Activated T-cell treated with anti-CD3 and anti-CD28 coated beads, Interleukin-2, amount 50 U/mL, for 24 hours (primary cell): ENCODE results near the gene NPAS2.
A peak's percentile ranks its signal among the peaks of the same experiment; 100 is the strongest.

Experiments used
- DNase-seq: peaks from one replicate; pipeline ENCODE4 v3.0.0-alpha.2; 2020
- H3K27ac Mint-ChIP-seq: 2 replicates; pipeline ENCODE4 v1.8.0; 2020; ENCODE audit warnings: mild to moderate bottlenecking, mixed read lengths
- H3K27me3 Mint-ChIP-seq: 2 replicates; pipeline ENCODE4 v1.8.0; 2020; ENCODE audit warnings: mixed read lengths
- H3K36me3 Mint-ChIP-seq: 2 replicates; pipeline ENCODE4 v1.8.0; 2020; ENCODE audit warnings: low read depth, mixed read lengths
- H3K4me1 Mint-ChIP-seq: 2 replicates; pipeline ENCODE4 v1.8.0; 2020; ENCODE audit warnings: low read depth, mixed read lengths
- H3K4me3 Mint-ChIP-seq: 2 replicates; pipeline ENCODE4 v1.8.0; 2020; ENCODE audit warnings: mild to moderate bottlenecking, moderate library complexity, mixed read lengths
- H3K9me3 Mint-ChIP-seq: 2 replicates; pipeline ENCODE4 v1.8.0; 2020; ENCODE audit warnings: mixed read lengths

The NPAS2 gene

GRCh38 chr2:100886085-100886484 lies 66.1 kb downstream of the NPAS2 start:
- Mint-ChIP-seq H3K4me3 (no peak overlapping the region), H3K4me1 (peaks cover 21% of the 10 kb centered on the region), H3K36me3 (no peaks in the 10 kb centered on the region), H3K27ac (no peak overlapping the region), H3K27me3 (no peaks in the 10 kb centered on the region), H3K9me3 (no peaks in the 10 kb centered on the region)
- no peak for DNase-seq

GRCh38 chr2:100887039-100887578 lies 67.2 kb downstream of the NPAS2 start:
- no peak overlapping the region for H3K4me3 Mint-ChIP-seq
- no peaks in the 10 kb centered on the region for H3K9me3 Mint-ChIP-seq
- DNase-seq = no peak
- H3K27ac Mint-ChIP-seq = no peak overlapping the region
- no peaks in the 10 kb centered on the region for H3K27me3 Mint-ChIP-seq
- H3K4me1 Mint-ChIP-seq = peaks cover 18% of the 10 kb centered on the region
- no peaks in the 10 kb centered on the region for H3K36me3 Mint-ChIP-seq

- no peaks in the 10 kb centered on the region for H3K36me3 Mint-ChIP-seq
- H3K9me3 Mint-ChIP-seq = no peaks in the 10 kb centered on the region
- H3K4me3 Mint-ChIP-seq = no peak overlapping the region
- no peaks in the 10 kb centered on the region for H3K27me3 Mint-ChIP-seq
- no peak overlapping the region for H3K27ac Mint-ChIP-seq
- peaks cover 14% of the 10 kb centered on the region for H3K4me1 Mint-ChIP-seq
- DNase-seq = no peak
These were observed 68.0 kb downstream of the NPAS2 start for GRCh38 chr2:100887713-100888495.

GRCh38 chr2:100888601-100889000 lies 68.7 kb downstream of the NPAS2 start:
- no peak overlapping the region for H3K4me3 Mint-ChIP-seq
- peaks cover 7% of the 10 kb centered on the region for H3K4me1 Mint-ChIP-seq
- H3K27ac Mint-ChIP-seq = no peak overlapping the region
- no peaks in the 10 kb centered on the region for H3K27me3 Mint-ChIP-seq
- DNase-seq = no peak
- no peaks in the 10 kb centered on the region for H3K36me3 Mint-ChIP-seq
- H3K9me3 Mint-ChIP-seq = no peaks in the 10 kb centered on the region

GRCh38 chr2:100889286-100889685 lies 69.3 kb downstream of the NPAS2 start:
- Mint-ChIP-seq H3K27me3 (no peaks in the 10 kb centered on the region), H3K36me3 (no peaks in the 10 kb centered on the region), H3K9me3 (no peaks in the 10 kb centered on the region), H3K4me1 (peaks cover 3% of the 10 kb centered on the region), H3K4me3 (no peak overlapping the region), H3K27ac (no peak overlapping the region)
- no peak for DNase-seq

GRCh38 chr2:100891906-100892642 lies 72.1 kb downstream of the NPAS2 start:
- H3K27ac Mint-ChIP-seq = no peak overlapping the region
- peaks cover 3% of the 10 kb centered on the region for H3K4me1 Mint-ChIP-seq
- no peaks in the 10 kb centered on the region for H3K36me3 Mint-ChIP-seq

GRCh38 chr2:100893392-100894104 lies 73.6 kb downstream of the NPAS2 start:
- H3K27ac Mint-ChIP-seq = no peak overlapping the region
- H3K4me1 Mint-ChIP-seq = peaks cover 3% of the 10 kb centered on the region
- H3K9me3 Mint-ChIP-seq = no peaks in the 10 kb centered on the region
- DNase-seq = no peak
- no peaks in the 10 kb centered on the region for H3K27me3 Mint-ChIP-seq
- H3K4me3 Mint-ChIP-seq = no peak overlapping the region
- no peaks in the 10 kb centered on the region for H3K36me3 Mint-ChIP-seq

More at GRCh38 chr2:100891906-100892642, 72.1 kb downstream of the NPAS2 start:
- H3K27me3 Mint-ChIP-seq = no peaks in the 10 kb centered on the region
- no peak overlapping the region for H3K4me3 Mint-ChIP-seq
- H3K9me3 Mint-ChIP-seq = no peaks in the 10 kb centered on the region
- no peak for DNase-seq

GRCh38 chr2:100894105-100894795 lies 74.3 kb downstream of the NPAS2 start:
- Mint-ChIP-seq H3K36me3 (peaks cover 3% of the 10 kb centered on the region), H3K27ac (no peak overlapping the region), H3K4me3 (no peak overlapping the region), H3K9me3 (no peaks in the 10 kb centered on the region), H3K4me1 (peaks cover 3% of the 10 kb centered on the region), H3K27me3 (no peaks in the 10 kb centered on the region)
- DNase-seq = no peak

GRCh38 chr2:100894796-100895156 lies 74.8 kb downstream of the NPAS2 start:
- Mint-ChIP-seq H3K4me3 (no peak overlapping the region), H3K27ac (no peak overlapping the region)

GRCh38 chr2:100895402-100895801 lies 75.5 kb downstream of the NPAS2 start:
- H3K27me3 Mint-ChIP-seq = no peaks in the 10 kb centered on the region
- H3K4me3 Mint-ChIP-seq = no peak overlapping the region
- H3K9me3 Mint-ChIP-seq = no peaks in the 10 kb centered on the region
- DNase-seq = no peak
- peaks cover 3% of the 10 kb centered on the region for H3K4me1 Mint-ChIP-seq
- peaks cover 3% of the 10 kb centered on the region for H3K36me3 Mint-ChIP-seq
- peak overlapping the region; percentile 10 for H3K27ac Mint-ChIP-seq

More at GRCh38 chr2:100894796-100895156, 74.8 kb downstream of the NPAS2 start:
- peaks cover 3% of the 10 kb centered on the region for H3K4me1 Mint-ChIP-seq
- H3K27me3 Mint-ChIP-seq = no peaks in the 10 kb centered on the region
- no peak for DNase-seq
- H3K36me3 Mint-ChIP-seq = peaks cover 3% of the 10 kb centered on the region
- H3K9me3 Mint-ChIP-seq = no peaks in the 10 kb centered on the region

GRCh38 chr2:100895934-100896685 lies 76.2 kb downstream of the NPAS2 start:
- peaks cover 3% of the 10 kb centered on the region for H3K36me3 Mint-ChIP-seq
- peaks cover 3% of the 10 kb centered on the region for H3K4me1 Mint-ChIP-seq
- no peak for DNase-seq
- no peak overlapping the region for H3K27ac Mint-ChIP-seq
- no peak overlapping the region for H3K4me3 Mint-ChIP-seq
- H3K27me3 Mint-ChIP-seq = no peaks in the 10 kb centered on the region
- H3K9me3 Mint-ChIP-seq = no peaks in the 10 kb centered on the region

GRCh38 chr2:100898035-100898665 lies 78.2 kb downstream of the NPAS2 start:
- H3K4me1 Mint-ChIP-seq = peaks cover 3% of the 10 kb centered on the region
- H3K27me3 Mint-ChIP-seq = no peaks in the 10 kb centered on the region
- no peak overlapping the region for H3K4me3 Mint-ChIP-seq
- H3K9me3 Mint-ChIP-seq = no peaks in the 10 kb centered on the region
- no peak for DNase-seq
- H3K36me3 Mint-ChIP-seq = peaks cover 3% of the 10 kb centered on the region
- H3K27ac Mint-ChIP-seq = no peak overlapping the region

- H3K27me3 Mint-ChIP-seq = no peaks in the 10 kb centered on the region
- no peak overlapping the region for H3K4me3 Mint-ChIP-seq
- H3K4me1 Mint-ChIP-seq = peaks cover 6% of the 10 kb centered on the region
- no peaks in the 10 kb centered on the region for H3K9me3 Mint-ChIP-seq
- H3K36me3 Mint-ChIP-seq = peaks cover 3% of the 10 kb centered on the region
- DNase-seq = no peak
- no peak overlapping the region for H3K27ac Mint-ChIP-seq
These were observed 80.3 kb downstream of the NPAS2 start for GRCh38 chr2:100900156-100900795.
